Mesodermal cell (in vitro differentiated cells): ENCODE results near the gene CUL2.
"Not testable (repeated sequence)": the region's sequence is repeated elsewhere in the genome, so short reads cannot be mapped to it uniquely, and the experiment has no call there.

Experiments
- H3K27ac ChIP-seq: 2 replicates; pipeline ENCODE4 v1.7.0; 2013; ENCODE audit warnings: mild to moderate bottlenecking, low read depth, low read length, moderate library complexity; ENCODE audit not compliant: severe bottlenecking
- H3K36me3 ChIP-seq: 2 replicates; pipeline ENCODE4 v1.7.1; 2013; ENCODE audit warnings: mild to moderate bottlenecking, low read length, moderate library complexity; ENCODE audit not compliant: control insufficient read depth, insufficient read depth
- H3K4me1 ChIP-seq: one replicate; pipeline ENCODE4 v1.7.1; 2013; ENCODE audit warnings: mild to moderate bottlenecking, low read length; ENCODE audit not compliant: insufficient read depth, control insufficient read depth, poor library complexity, severe bottlenecking
- H3K4me3 ChIP-seq: 2 replicates; pipeline ENCODE4 v1.7.0; 2013; ENCODE audit warnings: low read length, control low read depth, mild to moderate bottlenecking; ENCODE audit not compliant: insufficient read depth, poor library complexity, severe bottlenecking; ENCODE audit errors: extremely low read depth
- H3K9me3 ChIP-seq: 2 replicates; pipeline ENCODE4 v1.7.1; 2013; ENCODE audit warnings: mild to moderate bottlenecking, low read length, moderate library complexity; ENCODE audit not compliant: control insufficient read depth
- WGBS, 2 experiments: methylation state at CpG; one replicate each; pipeline ENCODE4 v1.1.5; 2013; ENCODE audit warnings: missing lambda C conversion rate in 2 of 2; ENCODE audit not compliant: insufficient coverage in 2 of 2; 5-methylcytosine and 5-hydroxymethylcytosine counted together

The CUL2 gene

DNA sequence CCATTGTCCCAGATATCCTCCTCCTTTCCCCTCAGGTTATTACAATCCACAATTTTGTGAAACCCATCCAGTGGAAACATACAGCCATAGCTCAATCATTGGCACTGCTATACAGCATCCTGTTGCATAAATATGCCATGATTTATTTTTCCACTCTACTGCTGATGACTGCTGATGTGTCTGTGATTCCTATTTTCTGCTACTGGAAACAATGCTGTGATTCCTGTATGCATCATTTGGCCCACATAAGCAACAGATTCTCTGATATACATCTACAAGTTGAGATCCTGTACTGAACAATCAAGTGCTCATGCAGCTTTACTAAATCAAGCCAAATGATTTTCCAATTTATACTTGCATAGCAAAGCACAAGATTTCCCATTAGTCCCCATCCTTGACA is 39.6 kb downstream of the CUL2 start:
- peaks cover 66% of the 10 kb centered on the region for H3K36me3 ChIP-seq
- no peaks in the 10 kb centered on the region for H3K9me3 ChIP-seq
- H3K4me1 ChIP-seq: no peaks in the 10 kb centered on the region
- no peak overlapping the region for H3K27ac ChIP-seq
- H3K4me3 ChIP-seq: no peak overlapping the region

DNA sequence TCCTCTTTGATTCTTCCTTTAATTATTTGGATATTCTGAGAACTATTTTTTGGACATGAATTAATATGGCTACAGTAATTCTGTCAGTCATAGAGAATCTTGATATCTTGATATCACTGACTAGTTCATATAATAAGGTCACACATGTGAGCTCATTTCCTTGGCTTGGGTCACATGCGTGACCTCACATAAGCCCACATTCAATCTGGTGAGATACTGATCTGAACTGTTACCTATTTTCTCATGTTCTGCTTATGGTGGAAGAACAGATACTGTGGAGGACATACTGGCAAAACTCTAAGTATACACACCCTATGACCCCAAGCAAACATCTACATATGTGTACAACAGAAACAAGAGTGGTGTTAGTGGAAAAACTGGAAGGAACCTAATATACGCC is 44.1 kb downstream of the CUL2 start:
- Histone ChIP-seq H3K36me3 (peaks cover 60% of the 10 kb centered on the region), H3K4me1 (peaks cover 12% of the 10 kb centered on the region), H3K4me3 (no peak overlapping the region), H3K27ac (no peak overlapping the region), H3K9me3 (no peaks in the 10 kb centered on the region)
- WGBS, 2 experiments: 40 to 100% methylated on average over 1 of the region's 2 CpGs

DNA sequence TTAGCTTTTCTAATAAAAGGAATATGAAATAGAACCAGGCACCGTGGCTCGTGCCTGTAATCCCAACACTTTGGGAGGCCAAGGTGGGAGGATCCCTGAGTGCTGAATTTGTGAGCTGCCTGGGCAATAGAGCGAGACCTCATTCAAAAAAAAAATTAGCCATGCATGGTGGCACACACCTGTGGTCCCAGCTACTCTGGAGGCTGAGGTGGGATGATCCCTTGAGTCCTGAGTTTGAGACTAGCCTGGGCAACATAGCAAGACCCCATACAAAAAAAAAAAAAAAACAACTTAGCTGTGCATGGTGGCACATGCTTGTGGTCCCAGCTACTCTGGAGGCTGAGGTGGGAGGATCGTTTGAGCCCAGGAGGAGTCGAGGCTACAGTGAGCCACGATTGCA is 44.9 kb downstream of the CUL2 start:
- H3K4me3 ChIP-seq, H3K27ac ChIP-seq, H3K9me3 ChIP-seq: not testable (repeated sequence)
- WGBS, 2 experiments: 86 to 95% methylated on average over 2 to 3 of the region's 6 CpGs
- H3K4me1 ChIP-seq: peaks cover 17% of the 10 kb centered on the region
- peaks cover 58% of the 10 kb centered on the region for H3K36me3 ChIP-seq

DNA sequence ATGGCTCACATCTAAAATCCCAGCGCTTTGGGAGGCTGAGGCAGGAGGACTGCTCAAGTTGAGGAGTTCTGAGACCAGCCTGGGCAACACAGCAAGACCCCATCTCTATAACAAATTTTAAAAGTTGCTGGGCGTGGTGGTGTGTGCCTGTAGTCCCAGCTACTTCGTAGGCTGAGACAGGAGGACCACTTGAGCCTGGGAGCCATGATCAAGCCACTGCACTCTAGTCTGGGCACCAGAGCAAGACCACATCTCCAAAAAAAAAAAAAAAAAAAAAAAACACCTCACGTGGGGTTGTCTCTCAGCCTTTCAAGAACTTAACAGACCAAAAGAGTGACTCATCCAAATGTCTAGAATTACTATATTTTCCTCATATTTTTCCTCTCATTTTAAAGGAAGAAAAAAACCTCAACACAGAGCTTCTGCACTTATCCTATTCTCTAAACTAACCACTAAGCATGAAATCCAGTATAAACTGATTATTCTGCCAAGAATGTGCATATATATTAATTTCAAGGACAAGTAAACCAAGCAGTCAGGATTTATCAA is 46.3 kb downstream of the CUL2 start:
- H3K4me3 ChIP-seq: no peak overlapping the region
- peaks cover 53% of the 10 kb centered on the region for H3K36me3 ChIP-seq
- H3K27ac ChIP-seq: no peak overlapping the region
- H3K4me1 ChIP-seq: peaks cover 17% of the 10 kb centered on the region
- WGBS, 2 experiments: 80% methylated on average over 1 of the region's 4 CpGs; no CpG with 5 or more reads in 1 of the 2 experiments
- H3K9me3 ChIP-seq: no peaks in the 10 kb centered on the region

DNA sequence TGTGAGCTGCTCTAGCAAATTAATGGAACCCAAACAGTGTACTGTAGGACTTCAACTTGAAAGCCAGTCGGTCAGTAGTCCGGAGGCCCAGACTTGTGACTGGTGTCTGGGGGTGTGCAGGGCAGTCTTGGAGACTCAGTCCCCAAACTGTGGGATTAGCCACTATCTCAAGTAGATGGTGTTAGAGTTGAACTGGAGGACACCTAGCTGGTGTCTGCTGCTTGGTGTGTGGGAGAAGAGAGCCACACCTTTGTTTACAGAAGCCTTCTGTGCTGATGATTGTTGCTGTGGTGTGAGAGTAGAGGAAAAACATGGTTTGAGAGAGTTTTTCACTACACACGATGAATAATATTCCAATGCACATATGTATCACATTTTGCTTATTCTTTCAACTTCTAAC is 47.4 kb downstream of the CUL2 start:
- Histone ChIP-seq H3K4me1 (peaks cover 17% of the 10 kb centered on the region), H3K4me3 (no peak overlapping the region), H3K27ac (no peak overlapping the region), H3K9me3 (no peaks in the 10 kb centered on the region), H3K36me3 (peaks cover 48% of the 10 kb centered on the region)
- 100% methylated on average over 2 of the region's 3 CpGs for WGBS, 2 experiments

DNA sequence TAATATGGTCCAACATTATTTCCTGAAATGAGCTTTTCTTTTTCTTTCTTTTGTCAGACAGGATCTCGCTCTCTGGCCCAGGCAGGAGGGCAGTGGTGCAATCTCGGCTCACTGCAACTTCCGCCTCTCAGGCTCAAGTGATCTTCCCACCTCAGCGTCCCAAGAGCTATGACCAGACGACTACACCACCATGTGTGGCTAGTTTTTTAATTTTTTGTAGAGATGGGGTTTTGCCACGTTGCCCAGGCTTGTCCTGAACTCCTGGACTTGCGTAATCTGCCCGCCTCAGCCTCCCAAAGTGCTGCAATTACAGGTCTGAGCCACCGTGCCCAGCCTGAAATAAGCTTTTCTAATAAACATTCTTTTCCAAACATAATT is 48.6 kb downstream of the CUL2 start:
- Histone ChIP-seq H3K36me3 (peaks cover 46% of the 10 kb centered on the region), H3K9me3 (no peaks in the 10 kb centered on the region), H3K4me3 (no peak overlapping the region), H3K27ac (peak overlapping the region; percentile 77), H3K4me1 (peaks cover 17% of the 10 kb centered on the region)
- WGBS, 2 experiments: 72 to 89% methylated on average over 3 to 8 of the region's 9 CpGs

DNA sequence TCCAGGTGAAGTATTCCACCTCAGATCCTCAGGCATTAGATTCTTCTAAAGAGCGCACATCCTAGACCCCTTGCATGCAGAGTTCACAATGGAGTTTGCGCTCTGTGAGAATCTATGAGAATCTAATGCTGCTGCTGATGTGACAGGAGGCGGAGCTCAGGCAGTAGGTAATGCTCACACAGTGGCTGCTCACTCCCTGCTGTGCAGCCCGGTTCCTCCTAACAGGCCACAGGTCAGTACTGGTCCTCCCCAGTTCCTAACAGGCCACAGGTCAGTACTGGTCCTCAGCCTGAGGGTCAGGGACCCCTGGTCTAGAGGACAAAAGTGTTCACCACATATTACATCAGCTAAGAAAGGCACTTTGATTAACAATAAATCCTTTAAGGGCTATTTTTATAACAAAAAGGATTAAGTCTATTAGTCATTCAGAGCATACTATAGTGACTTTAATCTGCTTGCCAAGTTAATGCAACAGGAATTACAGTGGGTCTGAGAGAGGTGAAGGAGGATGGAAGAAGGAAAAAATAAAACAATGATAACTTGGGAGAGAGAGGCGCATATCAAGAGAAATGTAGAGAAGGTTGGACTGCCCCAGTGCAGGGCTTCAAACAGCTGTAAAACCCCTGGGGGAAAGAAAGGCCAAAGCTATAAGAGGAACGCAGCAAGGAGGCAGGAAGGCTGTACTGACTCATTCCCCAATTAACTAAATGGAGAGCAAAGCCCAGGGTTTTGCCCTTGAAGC is 49.2 kb downstream of the CUL2 start:
- H3K36me3 ChIP-seq: peaks cover 46% of the 10 kb centered on the region
- WGBS, 2 experiments: 76 to 79% methylated on average over 6 of the region's 6 CpGs
- no peak overlapping the region for H3K4me3 ChIP-seq
- H3K9me3 ChIP-seq: no peaks in the 10 kb centered on the region
- peaks cover 17% of the 10 kb centered on the region for H3K4me1 ChIP-seq
- peak overlapping the region; percentile 77 for H3K27ac ChIP-seq

DNA sequence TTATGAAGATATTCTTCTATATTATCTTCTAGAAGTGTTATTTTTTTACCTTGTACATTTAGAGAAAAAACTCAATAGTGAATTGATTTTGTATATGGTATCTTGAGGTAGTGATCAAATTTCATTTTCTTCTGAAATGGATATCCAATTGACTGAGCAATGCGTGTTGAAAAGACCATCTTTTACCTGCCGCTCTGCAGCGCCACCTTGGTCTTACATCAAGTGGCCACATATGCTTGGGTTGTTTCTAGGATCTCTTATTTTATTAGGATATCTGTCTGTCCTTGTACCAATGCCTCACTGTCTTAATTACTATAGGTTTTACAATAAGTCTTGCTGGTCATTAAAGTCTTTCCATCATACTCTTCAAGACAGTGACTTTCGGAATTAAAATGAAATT is 53.0 kb downstream of the CUL2 start:
- WGBS, 2 experiments: 100% methylated on average over 1 to 3 of the region's 4 CpGs
- H3K4me3 ChIP-seq: no peak overlapping the region
- H3K27ac ChIP-seq: no peak overlapping the region
- peaks cover 52% of the 10 kb centered on the region for H3K36me3 ChIP-seq
- peaks cover 14% of the 10 kb centered on the region for H3K4me1 ChIP-seq
- H3K9me3 ChIP-seq: no peaks in the 10 kb centered on the region

DNA sequence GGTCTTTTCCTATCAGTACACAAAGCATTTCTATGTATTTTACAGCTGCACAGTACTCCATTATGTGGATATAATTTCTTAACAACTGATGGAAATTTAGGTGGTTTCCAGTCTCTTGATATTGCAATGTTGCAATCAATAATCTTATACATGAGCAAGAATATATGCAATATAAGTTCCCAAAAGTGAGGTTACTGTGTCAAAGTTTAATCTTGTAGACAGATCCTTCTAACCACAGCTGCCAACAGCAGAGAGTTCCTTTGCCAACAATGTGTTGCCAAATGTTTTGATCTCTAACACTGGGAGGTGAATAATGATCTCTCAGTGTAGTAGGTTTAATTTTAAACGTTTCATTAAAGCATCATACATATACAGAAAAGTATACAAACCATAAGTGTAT is 54.5 kb downstream of the CUL2 start:
- WGBS, 2 experiments: no CpG with 5 or more reads among the region's 1 CpG
- no peaks in the 10 kb centered on the region for H3K9me3 ChIP-seq
- no peak overlapping the region for H3K27ac ChIP-seq
- no peak overlapping the region for H3K4me3 ChIP-seq
- peaks cover under 1% of the 10 kb centered on the region for H3K4me1 ChIP-seq
- H3K36me3 ChIP-seq: peaks cover 61% of the 10 kb centered on the region

DNA sequence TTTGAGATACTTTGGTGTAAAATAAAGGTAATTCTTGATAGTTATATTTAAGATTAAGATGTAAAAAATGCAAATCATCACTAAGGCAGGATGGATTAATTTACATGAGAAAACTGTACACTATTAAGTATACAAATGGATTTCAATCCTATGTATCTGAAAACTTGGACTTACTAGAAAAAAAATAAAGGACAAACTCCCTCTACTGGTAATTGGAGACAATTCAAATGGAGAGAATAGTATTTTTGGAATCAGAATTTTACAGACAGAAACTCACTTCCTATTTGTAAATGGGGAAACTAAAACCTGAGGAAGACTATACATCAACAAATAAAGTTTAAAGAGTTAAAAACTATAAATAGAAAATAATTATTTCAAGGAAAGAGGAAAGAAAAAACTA is 62.6 kb downstream of the CUL2 start:
- H3K36me3 ChIP-seq: peaks cover 69% of the 10 kb centered on the region
- no peaks in the 10 kb centered on the region for H3K9me3 ChIP-seq
- H3K4me3 ChIP-seq: no peak overlapping the region
- H3K27ac ChIP-seq: no peak overlapping the region
- H3K4me1 ChIP-seq: no peaks in the 10 kb centered on the region

DNA sequence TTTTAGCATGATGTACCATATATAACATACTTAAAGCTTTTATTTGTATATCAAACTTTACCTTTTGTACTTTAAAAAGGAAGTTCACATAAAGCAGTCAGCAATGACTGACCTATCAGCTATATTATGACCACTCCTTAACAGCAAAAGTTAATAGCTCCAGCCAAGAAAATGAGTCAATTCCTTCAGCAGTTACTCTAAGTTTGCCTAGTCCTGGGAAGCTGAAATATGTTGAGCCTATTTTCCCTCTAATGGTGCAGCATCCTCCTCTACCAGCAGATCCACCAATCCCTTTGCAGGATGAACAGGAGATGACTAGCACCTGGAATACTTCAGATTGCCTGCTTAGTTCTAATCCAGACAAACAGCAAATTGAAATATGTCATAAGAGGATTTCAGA is 64.2 kb downstream of the CUL2 start:
- H3K4me3 ChIP-seq: no peak overlapping the region
- no peaks in the 10 kb centered on the region for H3K9me3 ChIP-seq
- H3K27ac ChIP-seq: no peak overlapping the region
- no peaks in the 10 kb centered on the region for H3K4me1 ChIP-seq
- peaks cover 73% of the 10 kb centered on the region for H3K36me3 ChIP-seq
